Fibroblast of peridontal ligament (primary cell): Measurements from ENCODE around the gene RABGAP1.

Experiments used
- DNase-seq: peaks from one replicate; pipeline ENCODE4 v3.0.0-alpha.2; 2010; ENCODE audit errors: extremely low read depth

RABGAP1 gene

GRCh38 chr9:123081824-123082223 is 141.0 kb downstream of the RABGAP1 start:
- DNase-seq, result peak; percentile 73

GRCh38 chr9:123083680-123084079 is 142.9 kb downstream of the RABGAP1 start:
- DNase-seq, result no peak

GRCh38 chr9:123084256-123084655 is 143.4 kb downstream of the RABGAP1 start:
- DNase-seq, result no peak

- DNase-seq, result no peak
Measured at GRCh38 chr9:123085916-123086315, 145.1 kb downstream of the RABGAP1 start.

- no peak for DNase-seq
Measured at GRCh38 chr9:123087359-123087888, 146.6 kb downstream of the RABGAP1 start.

- DNase-seq, result no peak
Measured at GRCh38 chr9:123089040-123089439, 148.2 kb downstream of the RABGAP1 start.

- DNase-seq, result no peak
Measured at GRCh38 chr9:123089790-123090189, 149.0 kb downstream of the RABGAP1 start.

- DNase-seq, result peak; percentile 25
Measured at GRCh38 chr9:123090198-123090896, 149.5 kb downstream of the RABGAP1 start.

- no peak for DNase-seq
Measured at GRCh38 chr9:123090956-123091355, 150.1 kb downstream of the RABGAP1 start.

- no peak for DNase-seq
Measured at GRCh38 chr9:123091459-123091858, 150.6 kb downstream of the RABGAP1 start.

GRCh38 chr9:123093141-123093540 is 152.3 kb downstream of the RABGAP1 start:
- no peak for DNase-seq

GRCh38 chr9:123096987-123097386 is 156.2 kb downstream of the RABGAP1 start:
- DNase-seq, result no peak

- no peak for DNase-seq
Measured at GRCh38 chr9:123097430-123098095, 156.7 kb downstream of the RABGAP1 start.

GRCh38 chr9:123098096-123098459 is 157.3 kb downstream of the RABGAP1 start:
- no peak for DNase-seq

GRCh38 chr9:123099042-123099441 is 158.2 kb downstream of the RABGAP1 start:
- no peak for DNase-seq

GRCh38 chr9:123099548-123099947 is 158.7 kb downstream of the RABGAP1 start:
- DNase-seq, result no peak

GRCh38 chr9:123102375-123103113 is 161.7 kb downstream of the RABGAP1 start:
- peak; percentile 19 for DNase-seq

GRCh38 chr9:123104807-123105206 is 164.0 kb downstream of the RABGAP1 start:
- DNase-seq, result no peak

GRCh38 chr9:123105490-123105889 is 164.7 kb downstream of the RABGAP1 start:
- DNase-seq, result no peak

- no peak for DNase-seq
Measured at GRCh38 chr9:123107639-123108285, 166.9 kb downstream of the RABGAP1 start.

- DNase-seq, result no peak
Measured at GRCh38 chr9:123108976-123109375, 168.2 kb downstream of the RABGAP1 start.
